Stimulated activated CD8-positive, alpha-beta memory T cell treated with anti-CD3 and anti-CD28 coated beads, Interleukin-15, amount 100 ng/mL, for 48 hours (primary cell): ENCODE data around the gene NR1H2.
"Not testable (repeated sequence)": the region's sequence is repeated elsewhere in the genome, so short reads cannot be mapped to it uniquely, and the experiment has no call there.

Experiments
- DNase-seq, 2 donors: peaks; one replicate each; pipeline ENCODE4 v3.0.0-alpha.2; 2020; ENCODE audit warnings: low read depth in 2 of 2

Gene NR1H2

GRCh38 chr19:50344661-50345318 lies 31.5 kb upstream of the NR1H2 start:
- DNase-seq = no peak

GRCh38 chr19:50347089-50347581 lies 29.1 kb upstream of the NR1H2 start:
- DNase-seq = not testable (repeated sequence)

GRCh38 chr19:50349277-50350057 lies 26.8 kb upstream of the NR1H2 start:
- DNase-seq = no peak

DNA sequence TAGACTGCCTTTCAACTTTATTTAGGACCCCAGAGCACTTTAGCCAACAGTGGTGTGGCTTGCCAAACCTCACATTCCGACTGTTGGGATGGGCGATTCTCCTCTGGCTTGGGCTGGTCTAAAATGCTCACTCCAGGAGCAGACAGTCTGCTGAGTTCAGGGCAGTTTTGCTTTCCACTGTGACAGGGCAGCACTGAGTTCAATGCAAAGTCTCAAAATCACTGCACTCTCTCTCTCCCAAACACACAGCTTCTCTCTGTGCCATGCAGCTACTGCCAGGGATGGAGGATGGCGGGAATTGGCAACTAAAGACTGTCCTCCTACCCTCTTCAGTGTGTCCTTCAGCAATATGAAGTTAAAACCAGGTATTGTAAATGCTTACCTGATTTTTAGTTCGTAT lies 24.0 kb upstream of the NR1H2 start:
- no peak for DNase-seq

DNA sequence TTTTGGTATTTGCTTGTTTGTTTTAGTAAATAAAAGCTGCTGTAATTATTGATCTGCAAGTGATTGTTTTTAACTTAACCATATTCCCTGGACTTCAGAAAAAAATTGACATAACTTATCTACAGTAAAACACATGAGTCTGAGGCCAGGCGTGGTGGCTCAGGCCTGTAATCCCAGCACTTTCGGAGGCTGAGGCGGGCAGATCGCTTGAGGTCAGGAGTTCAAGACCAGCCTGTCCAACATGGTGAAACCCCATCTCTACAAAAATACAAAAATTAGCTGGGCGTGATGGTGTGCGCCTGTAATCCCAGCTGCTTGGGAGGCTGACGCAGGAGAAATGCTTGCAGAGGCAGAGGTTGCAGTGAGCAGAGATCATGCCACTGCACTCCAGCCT lies 22.8 kb upstream of the NR1H2 start:
- not testable (repeated sequence) for DNase-seq

- DNase-seq = no peak
Observed at GRCh38 chr19:50356691-50357177, 19.5 kb upstream of the NR1H2 start.

- DNase-seq = peak; percentile 78 to 83
Observed at GRCh38 chr19:50357178-50358100, 18.8 kb upstream of the NR1H2 start.

DNA sequence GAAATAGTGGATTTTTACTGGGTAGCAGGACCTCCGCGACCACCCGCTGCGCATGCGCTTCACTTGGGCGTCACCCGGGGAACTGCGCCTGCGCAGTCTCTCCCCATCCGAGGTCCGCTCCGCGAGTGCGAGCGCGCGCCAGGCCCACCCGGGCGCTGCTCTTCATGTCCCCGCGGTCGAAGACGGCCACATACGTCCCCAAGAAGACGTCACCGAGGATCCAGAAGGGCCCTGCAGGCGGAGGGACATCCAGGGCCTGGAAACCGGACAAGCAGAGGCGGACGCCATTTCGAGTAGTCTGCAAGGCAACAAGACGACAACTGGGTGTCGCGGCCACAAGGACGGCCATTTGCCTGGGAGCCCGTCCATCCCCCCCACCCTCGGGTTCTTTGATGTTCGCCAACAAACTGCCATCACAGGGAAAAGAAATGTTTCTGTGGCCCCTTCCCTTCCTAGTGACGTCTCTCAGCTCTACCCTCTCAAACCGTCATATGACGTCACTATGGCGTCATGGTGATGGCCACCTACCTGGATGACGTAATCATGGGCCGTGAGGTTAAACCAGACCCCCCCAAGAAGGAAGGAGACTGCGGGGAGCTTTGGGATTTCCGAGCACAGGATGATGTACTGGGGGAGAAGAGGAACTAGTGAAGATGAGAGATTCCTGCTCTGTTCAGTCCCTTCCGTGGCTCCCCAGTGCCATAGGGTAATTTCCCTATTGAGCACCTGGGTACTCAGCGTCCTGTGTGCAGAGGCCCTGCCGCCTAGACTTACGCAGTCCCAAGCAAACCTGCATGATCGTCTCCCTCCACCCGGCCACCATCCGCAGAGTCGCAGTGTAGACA lies 17.6 kb upstream of the NR1H2 start:
- peak; percentile 61 to 68 for DNase-seq

- DNase-seq = no peak
Observed at GRCh38 chr19:50359328-50359818, 16.9 kb upstream of the NR1H2 start.

DNA sequence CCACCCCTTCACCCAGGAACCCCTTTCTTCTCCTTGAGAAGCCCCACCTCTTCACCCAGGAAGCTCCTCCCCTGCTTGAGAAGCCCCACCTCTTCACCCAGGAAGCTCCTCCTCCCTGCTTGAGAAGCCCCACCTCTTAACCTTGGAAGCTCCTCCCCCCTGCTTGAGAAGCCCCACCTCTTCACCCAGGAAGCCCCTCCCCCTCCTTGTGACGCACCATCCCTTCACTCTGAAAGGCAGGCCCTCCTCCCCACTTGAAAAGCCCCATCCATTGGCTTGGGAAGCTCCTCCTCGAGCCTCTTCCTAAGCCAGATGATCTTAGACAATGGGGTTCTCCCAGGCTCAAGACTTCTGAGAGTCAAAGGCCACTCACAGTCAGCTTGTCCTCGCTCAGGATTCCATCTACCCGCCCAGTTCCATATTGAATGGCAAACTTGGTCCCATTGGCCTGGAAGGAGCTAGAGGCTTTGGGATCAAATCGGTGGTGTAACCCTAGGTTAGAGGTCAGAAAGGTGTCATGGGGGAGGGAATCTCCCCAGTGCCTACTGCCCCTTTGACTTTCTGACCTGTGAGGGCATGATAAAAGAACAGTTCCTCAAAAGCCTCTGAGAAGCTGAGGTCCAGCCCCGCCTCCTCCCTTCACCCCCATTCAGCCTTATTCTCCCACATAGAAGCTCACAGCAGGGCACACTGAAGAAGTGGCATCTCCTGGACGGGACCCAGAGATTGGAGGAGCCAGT lies 14.8 kb upstream of the NR1H2 start:
- no peak for DNase-seq

- no peak for DNase-seq
Observed at GRCh38 chr19:50362030-50362412, 14.2 kb upstream of the NR1H2 start.

DNA sequence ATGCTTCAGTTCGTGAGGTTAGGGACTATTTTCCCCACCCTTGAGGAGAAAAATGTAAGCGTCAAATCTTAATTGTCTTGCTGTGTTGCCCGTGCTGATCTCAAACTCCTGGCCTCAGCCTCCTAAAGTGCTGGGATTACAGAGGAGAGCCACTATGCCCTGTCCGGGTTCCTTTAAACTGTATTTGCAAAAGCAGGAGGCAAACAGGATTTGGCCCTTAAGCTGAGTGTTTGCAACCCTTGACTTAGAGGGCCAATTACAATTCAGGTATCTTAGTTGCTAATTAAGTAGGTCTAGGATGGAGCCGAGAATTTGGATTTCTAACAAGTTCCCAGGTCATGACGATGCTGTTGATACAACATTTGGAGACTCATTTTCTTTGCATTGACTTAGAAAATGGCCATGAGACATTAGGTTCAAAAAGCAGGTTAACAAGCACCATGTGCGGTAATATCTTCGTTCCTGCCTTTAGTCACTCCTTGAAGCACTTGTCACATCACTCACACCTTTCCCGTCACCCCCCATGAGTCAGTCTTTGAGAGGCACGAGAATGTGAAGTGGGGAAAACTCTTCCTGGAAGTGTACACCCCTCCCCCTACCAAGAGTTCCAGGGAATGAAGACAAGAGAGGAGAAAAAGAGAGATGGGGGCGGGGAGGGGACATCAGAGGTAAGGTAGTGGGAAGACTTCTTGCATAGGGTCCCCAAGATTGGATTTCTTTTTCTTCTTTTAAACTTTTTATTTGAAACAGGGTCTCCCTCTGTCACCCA lies 13.4 kb upstream of the NR1H2 start:
- DNase-seq = peak in 1 of 2 donors; percentile 52

GRCh38 chr19:50365434-50366306 lies 10.6 kb upstream of the NR1H2 start, which contains the start of gene NAPSA:
NAPSA (minus strand) TSS chr19:50365639; CDS start chr19:50365621, 18 bp downstream.
- no peak for DNase-seq

GRCh38 chr19:50368649-50369570 lies 7.3 kb upstream of the NR1H2 start:
- peak; percentile 60 to 65 for DNase-seq

GRCh38 chr19:50371914-50372475 lies 4.3 kb upstream of the NR1H2 start:
- DNase-seq = no peak

- DNase-seq = no peak
Observed at GRCh38 chr19:50377051-50377461, 799 bp downstream of the NR1H2 start.

GRCh38 chr19:50377517-50377916 lies 1.3 kb downstream of the NR1H2 start:
- DNase-seq = no peak
